GM23248 (cell line): ENCODE measurements around the gene CPT1C.

Experiments used
- EZH2 ChIP-seq: fragments of 200-600 bp; sonication (generic); IDR thresholded peaks from 2 replicates; pipeline ENCODE4 v1.6.1; 2018; ENCODE audit warnings: antibody characterized with exemption, mild to moderate bottlenecking; ENCODE audit not compliant: insufficient read depth, poor library complexity, severe bottlenecking
- EZH2phosphoT487 ChIP-seq: fragments of 200-600 bp; sonication (generic); IDR thresholded peaks from 2 replicates; pipeline ENCODE4 v1.6.1; 2018; ENCODE audit warnings: antibody characterized with exemption, moderate library complexity, mild to moderate bottlenecking, low read depth; ENCODE audit not compliant: insufficient read depth

GRCh38 chr19:49656456-49657109 lies 34.3 kb upstream of the CPT1C start:
- TF ChIP-seq EZH2, result no peak
- TF ChIP-seq EZH2phosphoT487, result no peak
